Lower lobe of right lung (tissue), 2 donors: ENCODE results near the gene MROH2A. TPM values are rescaled to one million over a fixed set of nuclear protein-coding genes. Genes with fewer than 3 reads are reported as not detected.
A peak's percentile ranks its signal among the peaks of the same experiment; 100 is the strongest.

Experiments used
- ATAC-seq, 2 donors: fragments of 200-7000 bp; cut with Tn5 transposase; one replicate each; pipeline ENCODE4 v1.9.1; 2020 to 2022; ENCODE audit warnings: mild to moderate bottlenecking in 2 of 2, moderate library complexity in 2 of 2
- DNase-seq: peaks from one replicate; pipeline ENCODE4 v3.0.0-alpha.2; 2020
- H3K27ac ChIP-seq: fragments of 200-600 bp; one replicate; pipeline ENCODE4 v1.8.0; 2022
- H3K27me3 ChIP-seq: fragments of 200-600 bp; one replicate; pipeline ENCODE4 v1.8.0; 2022; ENCODE audit warnings: low read depth
- H3K36me3 ChIP-seq: fragments of 200-600 bp; one replicate; pipeline ENCODE4 v1.8.0; 2022; ENCODE audit warnings: mild to moderate bottlenecking
- H3K4me1 ChIP-seq: fragments of 200-600 bp; one replicate; pipeline ENCODE4 v1.8.0; 2022
- H3K4me3 ChIP-seq: fragments of 200-600 bp; one replicate; pipeline ENCODE4 v1.8.0; 2022; ENCODE audit warnings: mild to moderate bottlenecking
- H3K9me3 ChIP-seq: fragments of 200-600 bp; one replicate; pipeline ENCODE4 v1.8.0; 2022
- CTCF ChIP-seq: fragments of 200-600 bp; IDR thresholded peaks from one replicate; pipeline ENCODE4 v1.8.0; 2022; ENCODE audit warnings: antibody characterized with exemption, mild to moderate bottlenecking
- intact Hi-C: fragments of 100-400 bp; cut with DNase I; formaldehyde crosslinking; loops from one replicate; pipeline ENCODE4 v1.11.0; 2022
- total RNA-seq: library from RNA; stranded (reverse); fragmentation: NEBNext Ultra II Directional; extraction: Animal tissue kit (Norgen Biotek cat#: 25700); gene quantifications from one replicate; pipeline ENCODE4 v1.2.1, GENCODE V29; 2021
- donor health status: DM: no; HTN: yes; CAD: no; lungs with severe emphysema.

Gene MROH2A
- total RNA-seq, 1 donor from 2014 or later: not detected

- no peak overlapping the region for H3K4me3 ChIP-seq
- no peak for ATAC-seq
- no peaks in the 10 kb centered on the region for H3K36me3 ChIP-seq
- intact Hi-C loops: no loop called here
- TF ChIP-seq CTCF: no peak
- H3K4me1 ChIP-seq: peaks cover 10% of the 10 kb centered on the region
- H3K9me3 ChIP-seq: no peaks in the 10 kb centered on the region
- H3K27me3 ChIP-seq: no peaks in the 10 kb centered on the region
- DNase-seq: no peak
- no peak overlapping the region for H3K27ac ChIP-seq
Observed at GRCh38 chr2:233849607-233850271, 71.6 kb downstream of the MROH2A start.

- DNase-seq (no peak), ATAC-seq (no peak)
- Histone ChIP-seq H3K27ac (no peak overlapping the region), H3K36me3 (no peaks in the 10 kb centered on the region), H3K4me1 (peaks cover 15% of the 10 kb centered on the region), H3K4me3 (no peak overlapping the region), H3K9me3 (no peaks in the 10 kb centered on the region), H3K27me3 (no peaks in the 10 kb centered on the region)
- no peak for TF ChIP-seq CTCF
- intact Hi-C loops: no loop called here
Observed at GRCh38 chr2:233850745-233851144, 72.6 kb downstream of the MROH2A start.

- no peak for ATAC-seq
- H3K4me1 ChIP-seq: peaks cover 15% of the 10 kb centered on the region
- intact Hi-C loops: no loop called here
- no peaks in the 10 kb centered on the region for H3K27me3 ChIP-seq
- no peak overlapping the region for H3K27ac ChIP-seq
- H3K9me3 ChIP-seq: no peaks in the 10 kb centered on the region
- no peak overlapping the region for H3K4me3 ChIP-seq
- no peak for DNase-seq
- TF ChIP-seq CTCF: no peak
- H3K36me3 ChIP-seq: no peaks in the 10 kb centered on the region
Observed at GRCh38 chr2:233851169-233851568, 73.0 kb downstream of the MROH2A start.

- Histone ChIP-seq H3K4me1 (peaks cover 15% of the 10 kb centered on the region), H3K27ac (no peak overlapping the region), H3K27me3 (no peaks in the 10 kb centered on the region), H3K36me3 (no peaks in the 10 kb centered on the region), H3K4me3 (no peak overlapping the region), H3K9me3 (no peaks in the 10 kb centered on the region)
- no peak for DNase-seq
- TF ChIP-seq CTCF: no peak
- no peak for ATAC-seq
- intact Hi-C loops: no loop called here
Observed at GRCh38 chr2:233852056-233852455, 73.9 kb downstream of the MROH2A start.

GRCh38 chr2:233853353-233853752 is 75.2 kb downstream of the MROH2A start:
- no peak overlapping the region for H3K27ac ChIP-seq
- no peaks in the 10 kb centered on the region for H3K9me3 ChIP-seq
- no peak for TF ChIP-seq CTCF
- intact Hi-C loops: no loop called here
- no peaks in the 10 kb centered on the region for H3K36me3 ChIP-seq
- H3K4me3 ChIP-seq: peak overlapping the region; percentile 74
- peaks cover 15% of the 10 kb centered on the region for H3K4me1 ChIP-seq
- no peak for DNase-seq
- no peaks in the 10 kb centered on the region for H3K27me3 ChIP-seq
- no peak for ATAC-seq

- no peak for TF ChIP-seq CTCF
- intact Hi-C loops: no loop called here
- H3K27ac ChIP-seq: no peak overlapping the region
- H3K9me3 ChIP-seq: no peaks in the 10 kb centered on the region
- H3K36me3 ChIP-seq: no peaks in the 10 kb centered on the region
- H3K27me3 ChIP-seq: no peaks in the 10 kb centered on the region
- DNase-seq (no peak), ATAC-seq (no peak)
- peak overlapping the region; percentile 74 for H3K4me3 ChIP-seq
- H3K4me1 ChIP-seq: peaks cover 15% of the 10 kb centered on the region
Observed at GRCh38 chr2:233853883-233854240, 75.7 kb downstream of the MROH2A start.
